GM12865 (cell line): ENCODE measurements around the gene CARHSP1.
"Not testable (repeated sequence)": the region's sequence is repeated elsewhere in the genome, so short reads cannot be mapped to it uniquely, and the experiment has no call there.

Experiments used
- DNase-seq: peaks from one replicate; pipeline ENCODE4 v3.0.0; 2010; ENCODE audit warnings: low read depth
- H3K4me3 ChIP-seq: 2 replicates; pipeline ENCODE4 v1.5.1; 2011; ENCODE audit warnings: mild to moderate bottlenecking, low read depth, low read length, control low read depth
- CTCF ChIP-seq: IDR thresholded peaks from 2 replicates; pipeline ENCODE4 v1.5.1; 2011; ENCODE audit warnings: low read length, control low read depth, low read depth, inconsistent platforms; ENCODE audit not compliant: insufficient read depth; ENCODE audit errors: missing control alignments

CARHSP1 gene

GRCh38 chr16:8807189-8807588, 61.6 kb downstream of the CARHSP1 start:
- TF ChIP-seq CTCF, result no peak
- no peak overlapping the region for H3K4me3 ChIP-seq
- no peak for DNase-seq

GRCh38 chr16:8806272-8806983, 62.4 kb downstream of the CARHSP1 start:
- DNase-seq, result no peak
- TF ChIP-seq CTCF, result no peak
- no peak overlapping the region for H3K4me3 ChIP-seq

GRCh38 chr16:8804313-8804712, 64.5 kb downstream of the CARHSP1 start:
- DNase-seq, result no peak
- TF ChIP-seq CTCF, result no peak
- no peak overlapping the region for H3K4me3 ChIP-seq

- not testable (repeated sequence) for H3K4me3 ChIP-seq, DNase-seq
Measured at GRCh38 chr16:8803733-8804132, 65.1 kb downstream of the CARHSP1 start.
